NCI-H2171 (cell line): ENCODE data around the gene PDSS1.
"Not testable (repeated sequence)": the region's sequence is repeated elsewhere in the genome, so short reads cannot be mapped to it uniquely, and the experiment has no call there.

ENCODE experiments used
- DNase-seq: peaks from one replicate; lab custom pipeline; 2025; lab: John Stamatoyannopoulos, UW

The PDSS1 gene

DNA sequence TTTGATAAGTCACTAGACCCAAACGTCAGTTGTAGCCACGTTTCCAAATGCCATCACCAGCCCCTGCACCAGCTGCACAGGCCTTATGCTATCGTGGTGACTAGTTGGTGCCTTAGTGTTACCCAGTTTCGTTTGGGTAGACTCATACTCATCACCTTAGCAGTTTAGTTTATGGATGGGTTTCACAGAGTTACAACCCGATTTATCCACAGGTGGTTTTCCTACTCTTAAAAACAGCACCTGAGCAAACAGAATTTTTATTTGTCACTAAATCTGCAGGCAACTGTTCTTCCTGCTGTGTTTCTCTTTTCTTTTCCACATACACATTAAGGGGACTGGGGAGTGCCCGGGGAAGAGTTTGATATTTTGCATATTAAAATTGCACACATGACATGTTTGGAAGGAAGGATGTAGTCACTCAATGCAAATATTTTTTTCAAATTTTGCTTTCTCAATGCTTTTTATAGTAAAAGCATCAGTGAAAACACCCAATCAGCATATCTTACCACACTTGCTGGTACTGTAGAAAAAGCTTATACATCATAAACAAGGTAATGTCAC, 41.6 kb downstream of the PDSS1 start:
- no peak for DNase-seq

DNA sequence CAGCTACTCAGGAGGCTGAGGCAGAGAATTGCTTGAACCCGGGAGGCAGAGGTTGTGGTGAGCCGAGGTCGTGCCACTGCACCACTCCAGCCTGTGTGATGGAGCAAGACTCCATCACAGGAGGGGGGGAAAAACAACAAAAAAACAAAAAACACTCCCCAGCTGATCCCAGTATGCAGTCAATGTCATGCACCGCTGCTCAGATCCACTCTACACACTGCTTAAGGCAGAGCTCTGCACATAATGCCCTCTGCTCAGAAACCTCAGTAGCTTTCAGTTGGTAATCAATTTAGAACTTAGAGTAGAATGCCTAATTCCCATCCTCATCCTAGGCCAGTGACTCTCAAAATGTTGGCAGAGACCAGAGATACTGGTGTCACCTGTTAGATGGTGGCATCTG, 43.9 kb downstream of the PDSS1 start:
- DNase-seq, result no peak

DNA sequence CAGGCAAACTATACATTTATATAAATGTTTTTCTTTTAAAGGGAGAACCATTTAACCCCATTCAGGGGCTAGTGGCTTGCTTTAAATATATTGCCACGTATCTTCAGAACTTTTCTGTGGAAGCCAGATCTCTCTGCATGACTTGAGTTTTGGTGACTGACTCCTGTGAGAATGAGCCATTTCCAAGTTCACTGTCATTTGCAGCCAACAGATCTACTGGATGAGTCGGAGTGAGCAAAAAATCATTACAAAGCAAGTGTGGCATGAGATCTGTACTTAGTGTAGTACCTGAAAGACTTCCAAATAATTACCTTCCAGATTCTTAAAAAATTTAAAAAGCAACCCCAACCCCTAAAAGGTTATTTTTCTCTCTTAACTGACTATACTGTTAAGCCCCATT, 45.6 kb downstream of the PDSS1 start:
- DNase-seq, result no peak

DNA sequence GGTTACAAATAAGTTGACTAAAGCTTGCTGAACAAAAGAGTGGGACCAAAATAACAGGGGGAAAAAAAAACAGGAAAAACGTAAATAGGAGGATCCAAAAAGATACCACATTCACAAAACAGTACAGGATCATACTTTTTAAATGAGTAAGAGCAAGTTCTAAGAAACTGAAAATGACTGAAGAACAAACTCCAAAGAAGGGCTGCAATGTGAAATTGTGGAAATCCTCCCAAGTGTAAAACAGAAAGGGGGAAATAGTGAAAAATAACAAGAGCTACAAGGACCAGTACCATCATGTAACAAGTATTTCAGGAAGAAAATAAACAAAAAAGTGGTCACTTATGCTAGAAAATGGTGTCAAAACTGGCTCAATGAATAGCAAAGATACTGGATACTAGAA, 46.3 kb downstream of the PDSS1 start:
- no peak for DNase-seq

DNA sequence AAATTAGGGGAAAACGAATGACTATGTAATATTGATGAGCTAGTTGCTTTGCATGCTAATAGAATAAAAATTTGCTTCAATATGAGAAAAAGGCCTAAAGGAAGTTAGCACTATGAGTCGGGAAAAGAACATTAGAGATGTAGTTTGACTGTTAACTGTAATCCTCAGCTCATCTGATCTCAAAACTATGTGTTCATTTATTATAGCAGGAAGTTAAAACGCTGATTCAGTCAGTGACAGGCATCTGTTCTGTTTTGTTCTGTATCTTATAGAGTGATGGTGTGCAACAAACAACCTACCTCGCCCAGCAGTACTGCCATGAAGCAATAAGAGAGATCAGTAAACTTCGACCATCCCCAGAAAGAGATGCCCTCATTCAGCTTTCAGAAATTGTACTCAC, 48.6 kb downstream of the PDSS1 start:
- no peak for DNase-seq

DNA sequence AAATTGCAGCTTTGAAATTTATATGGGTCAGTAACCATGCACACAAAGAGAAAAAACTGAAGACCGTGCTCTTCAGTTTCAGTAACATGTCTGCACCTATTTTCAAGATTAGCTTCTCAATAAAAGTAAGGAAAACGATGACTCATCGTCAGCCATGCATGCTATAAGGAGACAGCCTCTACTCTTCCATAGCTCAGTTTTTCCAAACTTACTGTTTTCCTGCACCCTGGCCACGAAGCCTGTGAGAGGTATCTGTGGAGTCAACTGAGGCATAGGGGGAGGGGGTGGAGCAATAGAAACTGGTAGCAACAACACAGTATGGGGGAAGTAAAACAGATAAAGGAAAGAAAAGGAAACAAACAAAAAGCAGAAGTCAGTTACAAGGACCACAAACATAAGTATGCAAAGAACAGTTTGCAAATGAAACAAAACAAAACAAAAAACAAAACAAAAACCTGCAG, 58.0 kb downstream of the PDSS1 start:
- no peak for DNase-seq

DNA sequence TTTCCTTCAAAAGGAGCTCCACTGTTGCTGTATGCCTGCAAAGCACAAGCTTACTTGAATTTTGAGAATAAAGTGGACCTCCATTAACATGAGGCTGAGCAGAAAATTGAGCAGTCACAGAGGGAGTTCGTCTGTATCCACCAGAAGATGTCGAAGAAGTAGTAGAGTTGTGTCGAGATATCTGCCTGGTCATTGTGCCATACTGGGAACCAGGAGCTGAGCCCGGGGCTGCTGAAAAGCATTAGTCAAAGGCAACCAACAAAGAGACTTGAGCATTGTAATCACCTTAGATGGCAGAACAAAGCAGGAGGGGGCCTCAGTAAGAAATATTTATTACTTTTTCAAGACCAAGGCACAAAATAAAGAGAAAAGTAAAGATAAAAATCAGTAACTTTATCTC, 61.5 kb downstream of the PDSS1 start:
- DNase-seq, result no peak

DNA sequence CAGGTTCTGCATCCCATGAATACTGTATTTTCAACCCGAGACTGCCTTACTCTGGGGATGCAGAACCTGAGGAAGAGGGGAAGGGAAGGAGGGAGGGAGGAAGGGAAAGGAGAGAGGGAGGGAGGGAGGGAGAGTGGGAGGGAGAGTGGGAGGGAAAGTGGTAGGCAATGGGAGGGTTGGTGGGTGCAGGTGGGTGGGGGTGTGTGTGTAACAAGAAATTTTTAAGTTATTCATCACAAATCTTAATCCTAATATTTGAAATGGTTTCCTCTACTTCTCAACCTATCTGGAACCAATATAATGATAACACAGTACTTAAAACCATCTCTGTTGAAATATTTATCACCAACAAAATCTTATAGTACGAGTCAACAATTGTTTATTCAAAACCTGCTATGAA, 68.0 kb downstream of the PDSS1 start:
- DNase-seq, result no peak

DNA sequence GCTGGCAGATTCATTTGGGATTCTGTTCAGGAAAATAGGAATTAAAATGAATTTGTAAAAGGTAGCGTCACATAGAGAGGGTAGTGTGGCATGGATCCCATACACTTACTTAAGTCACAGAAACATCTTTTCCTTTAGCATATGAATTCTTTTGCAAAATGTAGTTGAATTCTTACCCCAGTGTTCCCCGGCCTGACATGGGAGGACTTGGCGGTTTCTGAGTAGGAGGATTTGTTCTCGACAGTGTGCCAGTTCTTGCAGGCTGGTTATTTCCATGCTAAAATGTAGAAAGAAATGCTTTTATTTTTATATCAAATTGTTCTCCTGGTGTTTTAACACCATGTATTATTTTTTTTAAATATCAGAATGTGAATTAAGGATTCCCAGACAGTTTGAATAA, 72.6 kb downstream of the PDSS1 start:
- DNase-seq, result no peak

DNA sequence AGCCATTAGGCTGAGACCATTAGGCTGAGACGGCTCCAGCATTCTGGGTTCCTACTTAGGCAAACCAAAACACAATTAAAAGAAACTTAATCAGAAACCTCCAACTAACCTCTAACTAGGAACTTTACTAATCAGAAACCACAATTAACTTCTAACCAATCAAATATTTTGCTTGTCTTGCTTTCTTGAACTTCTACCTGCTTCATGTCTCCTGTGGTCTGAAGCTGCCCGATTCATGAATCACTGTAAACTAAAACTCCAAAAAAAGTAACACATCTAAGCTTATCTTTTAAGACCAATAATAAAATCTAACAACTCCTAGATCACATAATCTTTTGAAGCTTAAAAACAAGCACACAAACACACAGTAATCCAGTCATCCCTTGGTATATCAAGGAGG, 76.1 kb downstream of the PDSS1 start:
- DNase-seq, result no peak

DNA sequence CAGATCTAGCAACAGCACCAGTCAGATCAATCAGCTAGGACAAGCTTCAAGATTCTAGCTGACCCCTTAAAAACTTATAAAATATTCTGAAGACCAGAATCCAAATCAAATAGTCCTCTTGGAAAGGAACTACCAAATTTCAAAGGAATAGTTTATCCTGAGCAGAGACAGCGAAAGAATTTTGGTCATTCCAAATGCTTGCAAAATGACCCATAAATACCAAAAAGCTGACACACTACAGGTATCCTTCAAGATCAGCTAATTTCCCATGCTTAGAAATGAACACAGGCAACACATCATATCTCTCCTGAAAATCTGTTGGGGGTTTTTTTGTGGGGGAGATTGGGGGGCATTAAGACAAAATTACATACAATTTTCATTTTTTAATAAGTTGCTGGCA, 78.8 kb downstream of the PDSS1 start:
- DNase-seq, result no peak

DNA sequence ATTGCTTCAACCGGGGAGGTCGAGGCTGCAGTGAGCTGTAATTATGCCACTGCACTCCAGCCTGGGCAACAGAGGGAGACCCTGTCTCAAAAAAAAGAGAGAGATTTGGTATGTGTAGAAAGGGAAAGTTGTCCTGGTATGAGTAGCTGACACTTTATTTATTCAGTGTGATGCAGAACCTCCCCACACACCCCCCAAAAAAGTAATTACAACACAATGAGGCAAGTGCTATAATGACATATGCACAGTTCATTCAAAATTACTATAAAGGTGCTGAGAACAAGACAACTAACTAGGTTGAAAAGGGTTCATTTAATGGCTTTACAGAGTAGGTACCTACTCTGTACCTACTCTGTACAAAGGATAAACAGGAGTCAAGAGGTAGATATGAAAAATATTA, 80.2 kb downstream of the PDSS1 start:
- no peak for DNase-seq

DNA sequence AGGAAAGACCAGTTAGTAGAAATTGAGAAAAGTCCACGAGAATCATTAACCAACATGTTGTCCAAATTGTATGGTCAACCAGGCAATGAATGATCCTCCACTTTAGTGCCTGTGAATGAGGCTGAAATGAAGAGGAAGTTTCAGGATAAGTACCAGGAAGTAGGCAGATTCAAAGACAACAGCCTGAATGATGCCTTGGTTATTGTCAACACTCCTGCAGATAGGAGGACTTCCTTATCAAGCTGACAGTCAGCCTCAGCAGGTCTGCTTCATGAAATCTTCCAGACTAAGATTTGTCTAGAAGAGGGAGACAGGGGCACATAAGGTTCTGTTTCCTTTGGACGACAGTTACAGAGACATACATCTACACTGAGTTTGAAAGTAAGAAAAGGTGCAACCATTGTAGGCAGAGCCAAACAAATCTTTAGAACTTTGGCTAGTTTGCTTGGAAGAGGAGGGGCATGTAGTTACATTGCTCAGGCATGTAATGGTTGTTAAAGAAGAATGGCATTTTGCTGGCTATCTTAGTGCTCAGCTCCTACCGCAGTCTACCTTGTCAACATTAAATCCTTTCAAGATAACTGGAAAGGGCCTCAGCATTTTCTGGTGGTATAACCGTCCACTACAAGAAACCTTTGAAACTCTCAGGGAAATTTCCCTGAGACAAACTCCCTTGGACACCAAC, 81.8 kb downstream of the PDSS1 start:
- no peak for DNase-seq

DNA sequence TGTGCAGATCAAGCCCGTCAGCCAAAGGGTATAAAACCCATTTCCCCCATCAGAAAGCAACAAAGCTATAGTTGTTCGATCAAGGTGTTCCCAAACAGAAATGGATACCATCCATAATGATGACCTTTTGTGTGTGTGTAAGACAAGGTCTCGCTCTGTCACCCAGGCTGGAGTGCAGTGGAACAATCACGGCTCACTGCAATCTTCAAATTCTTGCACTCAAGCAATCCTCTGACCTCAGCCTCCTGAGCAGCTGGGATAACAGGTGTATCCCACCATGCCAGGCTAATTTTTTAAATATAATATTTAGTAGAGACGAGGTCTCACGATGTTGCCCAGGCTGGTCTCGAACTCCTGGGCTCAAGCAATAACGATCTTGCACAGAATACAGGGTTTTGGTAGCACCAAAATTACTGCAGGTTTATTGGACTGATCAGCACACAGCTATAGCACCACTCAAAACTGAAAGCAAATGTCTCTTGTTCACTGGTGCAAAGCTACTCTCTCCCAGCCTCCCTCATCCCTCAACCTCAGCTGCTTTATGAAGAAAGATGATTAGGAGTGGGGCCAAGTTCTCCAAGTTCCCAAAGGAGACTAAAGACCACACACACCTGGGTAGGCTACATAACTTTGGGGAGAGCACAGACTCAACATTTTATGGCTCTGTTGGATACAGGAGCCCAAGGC, 82.7 kb downstream of the PDSS1 start:
- DNase-seq, result no peak

DNA sequence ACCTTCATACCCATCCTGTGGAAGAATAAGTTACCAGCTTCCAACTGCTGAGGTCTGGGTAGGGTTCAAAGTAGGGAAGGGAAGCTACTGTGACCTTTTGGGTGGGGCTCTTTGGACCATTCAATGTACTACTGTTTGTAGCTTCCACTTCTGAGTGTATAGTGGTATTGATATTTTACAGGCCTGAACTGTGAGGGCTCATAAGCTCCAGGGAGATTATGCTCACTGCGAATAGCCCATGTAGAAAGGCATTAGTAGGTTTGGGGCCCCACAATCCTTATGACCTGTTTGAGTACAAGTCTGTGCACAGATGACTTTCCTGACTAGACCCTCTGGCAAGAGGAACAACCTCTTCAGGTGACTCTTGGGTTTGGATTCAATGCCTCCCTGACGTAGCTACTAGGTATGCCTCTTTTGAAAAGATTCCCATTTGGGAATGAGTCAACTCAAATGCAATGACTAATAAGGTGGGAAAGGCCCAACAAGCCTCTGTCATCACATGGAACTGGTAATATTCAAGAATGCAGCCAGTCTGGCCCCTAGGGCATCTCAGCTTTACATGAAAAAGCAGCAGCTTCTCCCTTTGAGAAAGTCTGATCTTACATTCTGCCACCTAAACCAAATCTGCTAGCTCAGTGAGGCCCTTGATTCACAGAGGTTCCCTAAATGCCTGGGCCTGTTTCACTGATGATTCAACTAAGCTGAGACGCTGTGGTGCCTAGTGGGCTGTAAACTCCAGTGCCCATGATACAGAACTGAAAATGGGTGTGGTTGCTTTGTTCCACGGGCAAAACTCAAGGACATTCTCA, 83.5 kb downstream of the PDSS1 start:
- DNase-seq, result no peak

DNA sequence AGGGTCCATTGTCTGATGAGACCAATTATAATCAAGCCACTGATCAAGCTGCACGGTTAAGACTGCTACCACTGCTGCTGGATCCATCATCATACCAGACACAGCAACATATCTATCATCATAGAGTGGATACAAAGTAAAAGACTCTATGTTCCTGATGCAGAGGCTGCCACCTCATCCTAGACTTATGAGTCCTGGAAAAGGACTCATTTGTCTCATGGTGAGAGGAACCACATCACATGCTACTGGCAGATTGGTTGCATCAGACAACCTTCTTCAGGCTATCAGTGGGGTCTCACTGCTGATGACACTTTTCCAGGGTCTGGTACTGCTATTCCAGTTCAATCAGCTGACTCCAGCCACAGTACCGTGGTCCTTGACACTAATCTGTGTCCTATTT, 84.3 kb downstream of the PDSS1 start:
- no peak for DNase-seq

DNA sequence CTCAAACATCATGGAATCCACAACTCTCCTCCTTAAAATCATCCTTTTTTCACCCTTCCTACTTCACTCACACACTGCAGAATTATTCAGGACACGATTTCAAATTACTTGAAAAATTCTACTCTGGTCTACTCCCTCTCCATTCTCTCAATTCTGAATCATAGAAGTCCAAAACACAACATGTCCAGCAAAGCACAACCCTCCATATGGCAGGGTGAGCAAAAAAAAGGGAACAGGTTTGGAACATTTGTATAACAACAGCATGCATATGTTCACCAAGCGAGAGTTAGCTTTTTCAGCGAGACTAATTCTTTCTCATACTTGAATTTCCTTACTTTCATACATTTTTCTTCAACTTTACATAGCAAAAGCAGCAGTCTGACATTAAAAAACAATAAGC, 89.9 kb downstream of the PDSS1 start:
- no peak for DNase-seq

DNA sequence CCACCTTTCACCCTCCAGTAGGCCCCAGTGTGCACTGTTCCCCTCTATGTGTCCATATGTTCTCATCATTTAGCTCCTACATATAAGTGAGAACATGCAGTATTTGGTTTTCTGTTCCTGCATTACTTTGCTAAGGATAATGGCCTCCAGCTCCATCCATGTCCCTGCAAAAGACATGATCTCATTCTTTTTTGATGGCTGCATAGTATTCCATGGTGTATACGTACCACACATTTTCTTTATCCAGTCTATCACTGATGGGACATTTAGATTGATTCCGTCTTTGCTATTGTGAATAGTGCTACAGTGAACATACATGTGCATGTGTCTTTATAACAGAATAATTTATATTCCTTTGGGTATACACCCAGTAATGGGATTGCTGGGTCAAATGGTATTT, 92.3 kb downstream of the PDSS1 start:
- not testable (repeated sequence) for DNase-seq

DNA sequence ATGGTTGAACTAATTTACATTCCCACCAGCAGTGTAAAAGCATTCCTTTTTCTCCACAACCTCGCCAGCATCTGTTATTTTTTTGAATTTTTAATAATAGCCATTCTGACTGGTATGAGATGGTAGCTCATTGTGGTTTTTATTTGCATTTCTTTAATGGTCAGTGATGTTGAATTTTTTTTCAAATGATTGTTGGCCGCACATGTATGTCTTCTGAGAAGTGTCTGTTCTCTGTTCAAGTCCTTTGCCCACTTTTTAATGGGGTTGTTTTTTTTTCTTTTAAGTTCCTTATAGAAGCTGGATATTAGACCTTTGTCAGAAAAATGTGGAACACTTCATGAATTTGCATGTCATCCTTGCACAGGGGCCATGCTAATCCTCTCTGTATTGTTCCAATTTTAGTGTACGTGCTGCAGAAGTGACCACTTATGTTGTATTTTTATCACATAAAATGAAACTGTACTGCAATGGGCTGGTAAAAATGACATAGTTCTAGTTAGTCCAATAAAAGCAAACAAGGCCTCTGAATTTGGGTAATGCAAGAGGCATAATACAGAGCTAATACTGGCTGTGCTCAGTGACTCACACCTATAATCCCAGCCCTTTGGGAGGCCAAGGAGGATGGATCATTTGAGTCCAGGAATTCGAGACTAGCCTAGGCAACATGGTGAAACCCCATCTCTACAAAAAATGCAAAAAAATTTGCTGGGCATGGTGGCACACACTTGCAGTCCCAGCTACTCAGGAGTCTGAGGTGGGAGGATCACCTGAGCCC, 92.9 kb downstream of the PDSS1 start:
- DNase-seq, result no peak

DNA sequence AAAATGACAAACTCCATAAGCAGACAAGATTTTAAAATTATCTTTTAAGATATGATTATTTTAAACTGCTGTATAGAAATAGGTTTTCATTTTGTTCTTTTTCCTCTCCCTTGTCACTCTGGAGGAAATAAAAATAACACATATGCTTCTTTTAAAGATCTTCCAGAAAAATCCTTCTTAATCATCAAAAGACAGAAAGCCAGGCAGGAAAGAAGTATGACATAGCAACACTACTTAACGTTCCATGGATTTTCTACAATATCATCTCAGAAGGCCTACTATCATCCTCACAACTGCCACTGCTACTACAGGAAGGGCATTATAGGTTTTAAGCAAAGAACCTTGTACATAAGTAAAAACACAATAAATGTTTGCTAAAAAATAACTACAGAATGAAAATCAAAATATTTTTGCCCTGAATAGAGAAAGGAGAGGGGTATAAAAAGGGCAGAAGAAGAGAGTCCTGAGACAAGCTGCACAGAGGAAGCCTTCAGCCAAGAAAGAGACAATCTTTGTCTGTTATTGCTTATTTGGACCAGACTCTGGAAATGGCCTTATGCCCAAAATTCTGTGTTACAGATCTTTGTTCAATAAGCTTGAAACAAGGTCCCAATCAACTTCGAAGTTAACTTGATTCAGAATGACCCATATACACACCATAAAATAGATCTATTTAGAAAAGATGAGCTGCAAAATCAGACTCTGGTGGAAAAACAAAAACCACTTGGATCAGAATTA, 95.4 kb downstream of the PDSS1 start:
- no peak for DNase-seq
